Heart left ventricle (tissue), 13 donors: ENCODE results near the gene MAP4K5.

ENCODE experiments used
- CTCF ChIP-seq, 12 donors: fragments of 200-600 bp; sonication (generic) in 4 of 12; IDR thresholded peaks; one replicate each; pipeline versions ENCODE4 v1.5.0 to v1.8.0; 2018 to 2022; ENCODE audit warnings: antibody characterized with exemption in 12 of 12, mild to moderate bottlenecking in 5 of 12
- POLR2A ChIP-seq, 2 donors: fragments of 450-650 bp; IDR thresholded peaks; one replicate each; pipeline ENCODE4 v1.6.1; 2017; ENCODE audit warnings: antibody characterized with exemption in 2 of 2, mild to moderate bottlenecking in 2 of 2, moderate library complexity in 2 of 2
- donor health status: ischemic (EF 13 %, LVEDD 7.1; RV severe dilation, severe dysfunction).
- donor health status: DM: no; HTN: yes; CAD: no.
- donor health status: DM: no; HTN: no; CAD: no.
- donor health status: ischemic (EF 25% LVEDD 6.9; RV normal size, moderate dysfunction).
- donor health status: ischemic (EF 25% LVEDD 5.7; RV mildly dilated, moderate dysfunction).
- donor health status: ischemic (EF 35%, LVEDD 5.7; RV mildly dilated, moderate dysfunction).
- donor health status: nonischemic (EF 11% LVEDD 7.7; RV severe dilation, severe dysfunction).
- donor health status: DM: yes; HTN: yes; CAD: no.
- donor health status: PGD.
- donor health status: ischemic (EF 29% LVEDD 5.4; RV normal size, mild dysfunction).
- donor health status: nonischemic (EF 23%, LVEDD 6.1; RV moderate dilation, normal function).

GRCh38 chr14:50541159-50541567 is 8.8 kb upstream of the MAP4K5 start:
- no peak for TF ChIP-seq CTCF (IDR thresholded peaks at IDR 0.05)
- no peak for TF ChIP-seq POLR2A (IDR thresholded peaks at IDR 0.05)
